HepG2 (cell line): Measurements from ENCODE around the gene DNLZ. TPM values are rescaled to one million over a fixed set of nuclear protein-coding genes. Genes with fewer than 3 reads are reported as not detected.

Source experiments
- ATAC-seq: fragments of 200-7000 bp; cut with Tn5 transposase; 3 replicates; pipeline ENCODE4 v1.9.1; 2020; ENCODE audit warnings: mild to moderate bottlenecking, moderate library complexity
- BruUV-seq: library from RNA; stranded (reverse); fragments of 400-500 nt; replicated peaks from 2 replicates; lab custom pipeline; 2021; lab: Mats Ljungman, UMichigan
- CTCF ChIA-PET: fragments of 300-600 bp; formaldehyde crosslinking; extraction: SDS; loops from one replicate; lab custom pipeline; 2021; ENCODE audit warnings: low total read pairs, inconsistent platforms, low intra/inter-chr PET ratio; lab: Yijun Ruan, JAX
- POLR2A ChIA-PET: fragments of 350-600 bp; sonication (Branson Sonifier 250); formaldehyde crosslinking; loops from one replicate; lab custom pipeline; 2020; ENCODE audit warnings: antibody characterized with exemption, inconsistent platforms; lab: Yijun Ruan, JAX
- DNase-seq: peaks from one replicate; pipeline ENCODE4 v3.0.0-alpha.2; 2015; ENCODE audit warnings: low spot score
- FAIRE-seq: peaks from 3 replicates; lab custom pipeline; 2011; peaks lifted over from hg19 to GRCh38; lab: Jason Lieb, UNC
- H2AFZ ChIP-seq: one replicate; pipeline ENCODE4 v1.6.1; 2011; ENCODE audit warnings: low read length, inconsistent platforms
- H3K27ac ChIP-seq: fragments of 300-600 bp; 3 replicates; pipeline ENCODE4 v1.8.0; 2011; ENCODE audit warnings: mixed run types, mild to moderate bottlenecking, mixed read lengths, low read length, inconsistent platforms; ENCODE audit not compliant: insufficient read depth; ENCODE audit errors: extremely low read length
- H3K27me3 ChIP-seq, 2 experiments: fragments of 200-600 bp in 1 of 2; 2 replicates in 1 of 2; 3 replicates in 1 of 2; pipeline versions ENCODE4 v1.6.0 to v1.8.0; 2011; ENCODE audit warnings: low read length in 2 of 2, mild to moderate bottlenecking in 2 of 2, moderate library complexity in 2 of 2, inconsistent platforms in 1 of 2; ENCODE audit not compliant: insufficient read depth in 2 of 2, control insufficient read depth in 1 of 2
- H3K36me3 ChIP-seq, 2 experiments: fragments of 200-600 bp in 1 of 2; replicated peaks in 1 of 2; 2 replicates in 1 of 2; 3 replicates in 1 of 2; pipeline versions ENCODE4 v1.5.1 to v1.8.0; 2011; ENCODE audit warnings: low read length in 2 of 2, inconsistent platforms in 1 of 2; ENCODE audit not compliant: insufficient read depth in 2 of 2, control insufficient read depth in 1 of 2
- H3K4me1 ChIP-seq: 2 replicates; pipeline ENCODE4 v1.5.1; 2012; ENCODE audit warnings: low read length, inconsistent platforms; ENCODE audit not compliant: insufficient read depth
- H3K4me2 ChIP-seq: 2 replicates; pipeline ENCODE4 v1.6.0; 2011; ENCODE audit warnings: low read depth, low read length, inconsistent platforms
- H3K4me3 ChIP-seq, 3 experiments: fragments of 200-600 bp in 1 of 3; sonication (generic), shearing (Covaris generic) in 1 of 3; replicated peaks in 1 of 3; 2 replicates each; pipeline ENCODE4 v1.5.1; 2011 to 2016; ENCODE audit warnings: low read length in 3 of 3, inconsistent platforms in 2 of 3, low read depth in 2 of 3, mild to moderate bottlenecking in 2 of 3, control low read depth in 1 of 3, mixed read lengths in 1 of 3; ENCODE audit not compliant: insufficient read depth in 1 of 3
- H3K79me2 ChIP-seq: one replicate; pipeline ENCODE4 v1.6.1; 2011; ENCODE audit warnings: low read length, inconsistent platforms; ENCODE audit not compliant: insufficient read depth
- H3K9ac ChIP-seq: 2 replicates; pipeline ENCODE4 v1.6.0; 2011; ENCODE audit warnings: mild to moderate bottlenecking, low read depth, low read length, inconsistent platforms; ENCODE audit not compliant: insufficient read depth
- H3K9me3 ChIP-seq: 2 replicates; pipeline ENCODE4 v1.5.1; 2012; ENCODE audit warnings: mild to moderate bottlenecking, low read length
- H4K20me1 ChIP-seq: 2 replicates; pipeline ENCODE4 v1.6.0; 2011; ENCODE audit warnings: inconsistent platforms, mild to moderate bottlenecking, low read length, moderate library complexity; ENCODE audit not compliant: insufficient read depth
- AGO1 ChIP-seq: fragments of 200-400 bp; formaldehyde crosslinking; IDR thresholded peaks from 2 replicates; pipeline ENCODE4 v1.6.1; 2017; ENCODE audit warnings: mild to moderate bottlenecking, low read depth, low read length, moderate library complexity; ENCODE audit not compliant: poor library complexity, severe bottlenecking
- AGO2 ChIP-seq: fragments of 200-400 bp; formaldehyde crosslinking; optimal IDR thresholded peaks from 2 replicates; pipeline ENCODE3; 2017; ENCODE audit warnings: mild to moderate bottlenecking, low read depth, low read length, moderate library complexity
- ELF1 ChIP-seq: sonication (generic); formaldehyde crosslinking; IDR thresholded peaks from 2 replicates; pipeline ENCODE4 v1.4.0; 2020; ENCODE audit warnings: missing genetic modification reagents
- PCBP1 ChIP-seq: fragments of 200-400 bp; formaldehyde crosslinking; IDR thresholded peaks from 2 replicates; pipeline ENCODE4 v1.6.1; 2017; ENCODE audit warnings: mild to moderate bottlenecking, low read depth, low read length, borderline replicate concordance
- RAD21 ChIP-seq: fragments of 450-650 bp; formaldehyde crosslinking; IDR thresholded peaks from 2 replicates; pipeline ENCODE4 v1.5.0; 2020; ENCODE audit warnings: mild to moderate bottlenecking
- RBFOX2 ChIP-seq: fragments of 200-400 bp; formaldehyde crosslinking; IDR thresholded peaks from 2 replicates; pipeline ENCODE4 v1.6.1; 2017; ENCODE audit warnings: low read depth, mild to moderate bottlenecking, low read length
- ZNF180 ChIP-seq: sonication (generic); formaldehyde crosslinking; IDR thresholded peaks from 2 replicates; pipeline ENCODE4 v1.4.0; 2020; ENCODE audit warnings: low read depth, missing genetic modification reagents, borderline replicate concordance
- ZNF350 ChIP-seq: sonication (generic); formaldehyde crosslinking; IDR thresholded peaks from 2 replicates; pipeline ENCODE4 v1.4.0; 2020; ENCODE audit warnings: mild to moderate bottlenecking, low read depth, missing genetic modification reagents, borderline replicate concordance
- ZNF484 ChIP-seq: sonication (generic); formaldehyde crosslinking; IDR thresholded peaks from 2 replicates; pipeline ENCODE4 v1.5.1; 2020; ENCODE audit warnings: mild to moderate bottlenecking, low read depth, missing genetic modification reagents, borderline replicate concordance
- WGBS: methylation state at CpG from one replicate; pipeline ENCODE4 v1.1.6; 2017; ENCODE audit warnings: low lambda C conversion rate; 5-methylcytosine and 5-hydroxymethylcytosine counted together
- in situ Hi-C: cut with HindIII; loops from 2 replicates; pipeline ENCODE4 v1.10.0; 2017; ENCODE audit warnings: low pct_unique_long_range_greater_than_20kb; ENCODE audit not compliant: extremely low pct_ligation_motif_present
- intact Hi-C: fragments of 100-400 bp; cut with micrococcal nuclease; formaldehyde crosslinking; loops from one replicate; pipeline ENCODE4 v1.10.0; 2022; ENCODE audit not compliant: unreplicated experiment
- polyA plus RNA-seq, 8 experiments: library from polyadenylated mRNA; depleted of rRNA in 3 of 8; stranded (reverse) in 7 of 8; unstranded in 1 of 8; fragments of >200 nt; fragmentation: Illumina TruSeq in 4 of 8; extraction: Trizol in 4 of 8; gene quantifications; 2 replicates each; pipeline versions ENCODE4 v1.2.1 to v1.2.3, GENCODE V29; 2011 to 2016; ENCODE audit warnings: low read depth in 4 of 8, missing spikeins in 1 of 8, mixed read lengths in 1 of 8; ENCODE audit not compliant: insufficient read depth in 1 of 8
- total RNA-seq, 5 experiments: library from RNA; depleted of rRNA; stranded (reverse); fragments of >200 nt; fragmentation: Illumina TruSeq; extraction: Trizol; gene quantifications; 2 replicates each; pipeline ENCODE4 v1.2.3, GENCODE V29; 2016; ENCODE audit warnings: low read depth in 1 of 5

Gene DNLZ
- total and polyA plus RNA-seq, 2 of the 13 experiments (the other 11 are each of a cell fraction or from before 2014, with no cell fraction given), result 3.4 to 8.0 TPM

GRCh38 chr9:136361047-136361753, 2.3 kb downstream of the DNLZ start:
- FAIRE-seq, result no peak
- H3K4me3 ChIP-seq, result no peak overlapping the region
- H3K9me3 ChIP-seq, result no peaks in the 10 kb centered on the region
- no peak for DNase-seq
- BruUV-seq, result no TSS peak
- in situ Hi-C loops, result no loop called here
- intact Hi-C loops, result no loop called here
- H3K27me3 ChIP-seq, result no peaks in the 10 kb centered on the region
- ATAC-seq, result no peak
- no peaks in the 10 kb centered on the region for H4K20me1 ChIP-seq
- CTCF ChIA-PET, result no interaction called here
- no peak overlapping the region for H3K9ac ChIP-seq
- H2AFZ ChIP-seq, result no peak overlapping the region
- no peak overlapping the region for H3K27ac ChIP-seq
- peaks cover 24% of the 10 kb centered on the region for H3K4me1 ChIP-seq
- POLR2A ChIA-PET, result interaction anchor here (2.8 kb wide), 1 partner anchor 16 kb away, joined by 73 read pairs; no protein-coding TSS in a partner anchor
- WGBS, result 96% methylated on average over 23 of the region's 43 CpGs
- no peaks in the 10 kb centered on the region for H3K36me3 ChIP-seq
- no peak for TF ChIP-seq RAD21 (CRISPR knock-in tag)
- TF ChIP-seq ZNF180 (CRISPR knock-in tag), result no peak
- no peak for TF ChIP-seq ZNF350 (CRISPR knock-in tag)
- TF ChIP-seq, all 625 proteins: peak for 0
- H3K79me2 ChIP-seq, result no peaks in the 10 kb centered on the region
- H3K4me2 ChIP-seq, result no peak overlapping the region

- H3K79me2 ChIP-seq, result no peaks in the 10 kb centered on the region
- H3K4me1 ChIP-seq, result peaks cover 29% of the 10 kb centered on the region
- WGBS, result 84% methylated on average over 21 of the region's 38 CpGs
- no peak overlapping the region for H2AFZ ChIP-seq
- CTCF ChIA-PET, result no interaction called here
- H3K4me3 ChIP-seq, result no peak overlapping the region
- no peak overlapping the region for H3K9ac ChIP-seq
- ATAC-seq (no peak), FAIRE-seq (no peak), DNase-seq (no peak)
- intact Hi-C loops (no loop called here), in situ Hi-C loops (no loop called here)
- H3K36me3 ChIP-seq, result no peaks in the 10 kb centered on the region
- H3K27ac ChIP-seq, result no peak overlapping the region
- H3K9me3 ChIP-seq, result no peaks in the 10 kb centered on the region
- BruUV-seq, result no TSS peak
- POLR2A ChIA-PET, result no interaction called here
- H3K4me2 ChIP-seq, result no peak overlapping the region
- no peaks in the 10 kb centered on the region for H4K20me1 ChIP-seq
- TF ChIP-seq RBFOX2, result 0 out of 2 replicates have a peak, but pooled peaks have one; percentile 19
- no peak for TF ChIP-seq ELF1 (CRISPR knock-in tag)
- peak; percentile 71 for TF ChIP-seq AGO2
- TF ChIP-seq ZNF484 (CRISPR knock-in tag), result no peak
- 0 out of 2 replicates have a peak, but pooled peaks have one; percentile 38 for TF ChIP-seq PCBP1
- peak; percentile 72 for TF ChIP-seq AGO1
- H3K27me3 ChIP-seq, result no peaks in the 10 kb centered on the region
Observed at GRCh38 chr9:136359774-136360718, 3.5 kb downstream of the DNLZ start.
